HAP-1 (cell line): ENCODE data around the gene IQGAP3.

Experiments
- DNase-seq, 2 experiments: peaks; one replicate each; pipeline ENCODE4 v3.0.0-alpha.2; 2016 to 2020; ENCODE audit warnings: low spot score in 2 of 2
- H3K27me3 ChIP-seq: fragments of 250-450 bp; sonication (Bioruptor Pico); 2 replicates; pipeline ENCODE4 v1.5.1; 2020; ENCODE audit warnings: low read depth, mild to moderate bottlenecking, moderate library complexity
- H3K36me3 ChIP-seq: fragments of 250-450 bp; sonication (Bioruptor Pico); replicated peaks from 2 replicates; pipeline ENCODE4 v1.5.1; 2020; ENCODE audit warnings: mild to moderate bottlenecking
- H3K4me1 ChIP-seq: fragments of 250-450 bp; sonication (Bioruptor Pico); 2 replicates; pipeline ENCODE4 v1.5.1; 2020; ENCODE audit warnings: mild to moderate bottlenecking
- H3K4me3 ChIP-seq: fragments of 250-450 bp; sonication (Bioruptor Pico); 2 replicates; pipeline ENCODE4 v1.5.1; 2020; ENCODE audit warnings: mild to moderate bottlenecking, moderate library complexity
- H3K9me3 ChIP-seq: fragments of 250-450 bp; sonication (Bioruptor Pico); 2 replicates; pipeline ENCODE4 v1.5.1; 2020; ENCODE audit warnings: mild to moderate bottlenecking, moderate library complexity
- in situ Hi-C: fragments of 300-500 bp; cut with MboI; formaldehyde crosslinking; loops from 3 replicates; pipeline ENCODE4 v1.14.3; 2020; ENCODE audit warnings: low sequenced_read_pairs, inconsistent platforms, mixed read lengths

Gene IQGAP3

DNA sequence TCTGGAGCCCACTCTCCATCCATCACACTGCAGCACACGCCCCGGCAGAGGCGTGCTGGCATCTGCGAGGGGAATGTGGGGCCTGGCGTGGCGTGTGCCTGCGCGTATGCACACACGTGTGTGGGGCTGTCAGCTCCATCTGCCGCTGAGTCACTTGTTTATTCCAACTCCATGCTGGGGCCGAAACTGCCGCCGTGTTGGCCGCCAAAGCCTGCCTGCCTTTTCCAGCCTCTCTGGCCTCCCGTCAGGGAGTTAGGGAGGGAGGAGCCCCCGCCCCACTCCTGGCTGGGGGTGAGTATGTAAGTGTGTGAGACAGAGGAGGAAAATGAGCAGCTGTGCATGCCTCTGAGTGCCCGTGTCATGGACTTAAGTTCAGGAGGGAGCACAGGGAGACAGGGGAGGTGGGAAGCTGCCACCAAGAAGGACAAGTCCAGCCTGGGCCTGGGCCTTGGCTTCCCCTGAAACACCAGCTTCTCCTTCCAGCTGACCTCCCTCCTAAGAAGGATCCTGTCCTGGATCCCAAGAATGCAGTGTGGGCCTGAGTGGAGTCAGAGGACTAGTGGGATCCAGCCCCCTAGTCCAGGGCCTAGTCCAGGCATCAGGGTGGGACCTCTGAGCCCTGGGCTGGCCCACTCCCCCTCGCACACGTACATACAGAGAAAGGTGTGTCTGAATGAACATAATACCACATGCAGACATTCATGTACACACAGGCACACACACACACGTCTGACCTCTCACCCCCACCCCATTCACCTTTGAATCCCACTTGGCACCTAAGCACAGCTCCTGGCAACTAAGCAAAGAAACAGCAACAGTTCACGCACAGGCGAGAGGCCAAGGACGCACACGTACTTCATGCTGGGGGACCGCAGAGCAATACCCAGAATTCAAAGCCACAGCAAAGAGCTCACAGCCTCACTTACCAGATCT lies 96.5 kb downstream of the IQGAP3 start:
- no peak for DNase-seq
- H3K27me3 ChIP-seq, result no peaks in the 10 kb centered on the region
- H3K4me3 ChIP-seq, result no peak overlapping the region
- H3K36me3 ChIP-seq, result peaks cover 47% of the 10 kb centered on the region
- in situ Hi-C loops, result no loop called here
- no peaks in the 10 kb centered on the region for H3K9me3 ChIP-seq
- H3K4me1 ChIP-seq, result no peaks in the 10 kb centered on the region
